DOHH2 (cell line): ENCODE results near the gene IRF1.

Experiments used
- EZH2phosphoT487 ChIP-seq: fragments of 200-600 bp; sonication (generic); IDR thresholded peaks from 2 replicates; pipeline ENCODE4 v1.6.1; 2017; ENCODE audit warnings: borderline replicate concordance, mild to moderate bottlenecking, antibody characterized with exemption, low read length, moderate library complexity, mixed read lengths
- TF ChIP-seq, protein P1 (sequence below): fragments of 200-600 bp; sonication (generic); IDR thresholded peaks from one replicate; pipeline ENCODE4 v1.5.1; 2014; ENCODE audit warnings: antibody characterized with exemption, mild to moderate bottlenecking, low read depth, low read length; ENCODE audit not compliant: poor library complexity, severe bottlenecking

DNA sequence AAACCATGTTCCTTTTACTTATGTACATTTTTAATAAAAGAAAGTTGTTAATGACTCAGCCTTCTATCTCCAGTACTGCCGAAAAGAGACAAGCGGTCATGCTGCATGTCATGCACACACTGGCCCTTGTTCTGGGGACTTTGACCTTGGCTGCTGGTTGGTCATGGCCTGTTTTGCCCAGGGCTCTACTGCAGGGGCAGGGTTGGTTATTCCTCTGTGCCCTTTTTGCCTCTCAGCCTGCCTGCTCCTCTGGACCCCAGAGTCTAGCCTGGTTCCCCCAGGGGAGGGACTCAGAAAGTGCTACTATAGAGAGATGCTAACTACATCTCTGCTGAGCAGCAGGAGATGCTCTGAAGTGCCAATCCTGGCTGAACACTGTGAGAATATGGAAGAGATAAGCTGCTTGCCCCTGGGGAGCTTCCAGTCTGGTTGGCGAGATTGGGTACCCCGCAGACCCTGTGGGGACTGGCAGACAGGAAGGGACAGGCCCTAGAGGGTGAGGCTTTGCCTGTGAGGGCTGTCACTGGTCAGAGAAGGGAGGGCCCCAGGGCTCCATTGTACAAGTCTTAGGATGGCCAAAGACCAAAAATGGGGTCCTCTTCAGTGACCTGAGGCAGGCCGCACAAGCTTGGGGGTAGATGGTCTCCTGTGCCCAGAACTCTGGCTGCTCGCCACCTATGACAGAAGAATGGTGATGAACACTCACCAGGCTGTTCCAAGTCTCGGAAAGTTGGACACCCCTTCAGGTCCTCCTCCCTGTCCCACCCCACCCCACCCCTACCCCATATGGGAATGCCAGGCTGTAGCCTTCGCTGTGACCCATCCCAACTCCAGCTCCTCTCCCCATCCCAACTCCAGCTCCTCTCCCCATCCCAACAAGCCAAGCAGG lies 14.3 kb downstream of the IRF1 start:
- TF ChIP-seq, protein P1, sequence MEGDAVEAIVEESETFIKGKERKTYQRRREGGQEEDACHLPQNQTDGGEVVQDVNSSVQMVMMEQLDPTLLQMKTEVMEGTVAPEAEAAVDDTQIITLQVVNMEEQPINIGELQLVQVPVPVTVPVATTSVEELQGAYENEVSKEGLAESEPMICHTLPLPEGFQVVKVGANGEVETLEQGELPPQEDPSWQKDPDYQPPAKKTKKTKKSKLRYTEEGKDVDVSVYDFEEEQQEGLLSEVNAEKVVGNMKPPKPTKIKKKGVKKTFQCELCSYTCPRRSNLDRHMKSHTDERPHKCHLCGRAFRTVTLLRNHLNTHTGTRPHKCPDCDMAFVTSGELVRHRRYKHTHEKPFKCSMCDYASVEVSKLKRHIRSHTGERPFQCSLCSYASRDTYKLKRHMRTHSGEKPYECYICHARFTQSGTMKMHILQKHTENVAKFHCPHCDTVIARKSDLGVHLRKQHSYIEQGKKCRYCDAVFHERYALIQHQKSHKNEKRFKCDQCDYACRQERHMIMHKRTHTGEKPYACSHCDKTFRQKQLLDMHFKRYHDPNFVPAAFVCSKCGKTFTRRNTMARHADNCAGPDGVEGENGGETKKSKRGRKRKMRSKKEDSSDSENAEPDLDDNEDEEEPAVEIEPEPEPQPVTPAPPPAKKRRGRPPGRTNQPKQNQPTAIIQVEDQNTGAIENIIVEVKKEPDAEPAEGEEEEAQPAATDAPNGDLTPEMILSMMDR = no peak
- TF ChIP-seq EZH2phosphoT487 = no peak
